GM12878 (cell line): Measurements from ENCODE around the gene GPN2. TPM values are rescaled to one million over a fixed set of nuclear protein-coding genes. Genes with fewer than 3 reads are reported as not detected.

Experiments
- ATAC-seq: fragments of 200-7000 bp; cut with Tn5 transposase; 3 replicates; pipeline ENCODE4 v1.9.1; 2020; ENCODE audit warnings: mild to moderate bottlenecking, moderate library complexity
- BruUV-seq: library from RNA; stranded (reverse); fragments of 400-500 nt; replicated peaks from 2 replicates; lab custom pipeline; 2021; lab: Mats Ljungman, UMichigan
- CTCF ChIA-PET: fragments of 300-600 bp; sonication (Branson Sonifier 250); formaldehyde crosslinking; extraction: SDS; loops from one replicate; lab custom pipeline; 2021; ENCODE audit warnings: inconsistent platforms; lab: Yijun Ruan, JAX
- POLR2A ChIA-PET: fragments of 350-600 bp; formaldehyde crosslinking; extraction: SDS; loops from one replicate; lab custom pipeline; 2021; ENCODE audit warnings: inconsistent platforms; lab: Charles Lee
- RAD21 ChIA-PET: fragments of 300-600 bp; sonication (Branson Sonifier 250); formaldehyde crosslinking; loops from one replicate; lab custom pipeline; 2023; ENCODE audit warnings: antibody characterized with exemption; ENCODE audit not compliant: unreplicated experiment; lab: Charles Lee
- SMC1A ChIA-PET: fragments of 300-600 bp; sonication (Branson Sonifier 250); formaldehyde crosslinking; loops from one replicate; lab custom pipeline; 2023; ENCODE audit not compliant: unreplicated experiment, uncharacterized antibody; lab: Charles Lee
- DNase-seq: peaks from one replicate; pipeline ENCODE4 v3.0.0-alpha.2; 2011; ENCODE audit warnings: low read depth, low spot score
- FAIRE-seq: peaks from 3 replicates; lab custom pipeline; 2011; peaks lifted over from hg19 to GRCh38; lab: Jason Lieb, UNC
- H2AFZ ChIP-seq: 2 replicates; pipeline ENCODE4 v1.6.0; 2011; ENCODE audit warnings: low read depth, low read length, control low read depth; ENCODE audit not compliant: control insufficient read depth
- H3K27ac ChIP-seq: 2 replicates; pipeline ENCODE4 v1.5.1; 2011; ENCODE audit warnings: control low read depth; ENCODE audit not compliant: control insufficient read depth, insufficient read depth
- H3K27me3 ChIP-seq, 2 experiments: replicated peaks in 1 of 2; 2 replicates each; pipeline versions ENCODE4 v1.6.0 to v1.6.1; 2011; ENCODE audit warnings: low read length in 1 of 2; ENCODE audit not compliant: control insufficient read depth in 2 of 2, insufficient read depth in 2 of 2
- H3K36me3 ChIP-seq, 2 experiments: 2 replicates each; pipeline ENCODE4 v1.5.1; 2011; ENCODE audit warnings: low read length in 1 of 2; ENCODE audit not compliant: control insufficient read depth in 2 of 2, insufficient read depth in 2 of 2
- H3K4me1 ChIP-seq: 2 replicates; pipeline ENCODE4 v1.6.1; 2011; ENCODE audit warnings: mild to moderate bottlenecking, low read length, moderate library complexity, mixed read lengths; ENCODE audit not compliant: control insufficient read depth, insufficient read depth
- H3K4me2 ChIP-seq: 2 replicates; pipeline ENCODE4 v1.6.0; 2011; ENCODE audit warnings: control low read depth; ENCODE audit not compliant: control insufficient read depth, insufficient read depth
- H3K4me3 ChIP-seq: fragments of 200-600 bp; sonication (generic); 2 replicates; pipeline ENCODE4 v1.5.1; 2016
- H3K79me2 ChIP-seq: 2 replicates; pipeline ENCODE4 v1.6.0; 2011; ENCODE audit warnings: low read length; ENCODE audit not compliant: control insufficient read depth, insufficient read depth
- H3K9ac ChIP-seq: 2 replicates; pipeline ENCODE4 v1.8.0; 2011; ENCODE audit warnings: low read length, control low read depth, mixed read lengths; ENCODE audit not compliant: control insufficient read depth, insufficient read depth
- H3K9me3 ChIP-seq: replicated peaks from 3 replicates; pipeline ENCODE4 v1.5.1; 2011; ENCODE audit warnings: mild to moderate bottlenecking, low read length; ENCODE audit not compliant: control insufficient read depth, insufficient read depth
- H4K20me1 ChIP-seq: 2 replicates; pipeline ENCODE4 v1.6.0; 2011; ENCODE audit not compliant: control insufficient read depth, insufficient read depth
- CEBPB ChIP-seq, 2 experiments: fragments of 150-350 bp in 1 of 2; IDR thresholded peaks; 2 replicates each; pipeline ENCODE4 v1.6.1; 2012 to 2014; ENCODE audit warnings: low read depth in 2 of 2, low read length in 2 of 2, borderline replicate concordance in 1 of 2, inconsistent platforms in 1 of 2
- CUX1 ChIP-seq: IDR thresholded peaks from 2 replicates; pipeline ENCODE4 v1.6.1; 2012; ENCODE audit warnings: improper control_type of control experiment, low read depth, low read length; ENCODE audit not compliant: insufficient replicate concordance
- EGR1 ChIP-seq, 2 experiments: IDR thresholded peaks; 1 replicate in 1 of 2; 2 replicates in 1 of 2; pipeline ENCODE4 v1.6.1; 2011 to 2012; ENCODE audit warnings: low read depth in 2 of 2, low read length in 2 of 2, borderline replicate concordance in 1 of 2, mild to moderate bottlenecking in 1 of 2, moderate library complexity in 1 of 2
- HDGF ChIP-seq: fragments of 450-650 bp; IDR thresholded peaks from 2 replicates; pipeline ENCODE4 v1.6.1; 2016; ENCODE audit warnings: antibody characterized with exemption
- MAX ChIP-seq: IDR thresholded peaks from 2 replicates; pipeline ENCODE4 v1.6.1; 2012; ENCODE audit warnings: low read depth, low read length, improper control_type of control experiment
- MTA3 ChIP-seq: IDR thresholded peaks from 2 replicates; pipeline ENCODE4 v1.6.1; 2012; ENCODE audit warnings: low read length, inconsistent platforms, borderline replicate concordance
- POLR2A ChIP-seq: IDR thresholded peaks from 2 replicates; pipeline ENCODE4 v1.6.1; 2011; ENCODE audit warnings: low read depth, mild to moderate bottlenecking, low read length
- POU2F2 ChIP-seq: IDR thresholded peaks from 3 replicates; pipeline ENCODE4 v1.6.1; 2011; ENCODE audit warnings: low read depth, mild to moderate bottlenecking, low read length, borderline replicate concordance
- RAD51 ChIP-seq: fragments of 450-650 bp; IDR thresholded peaks from 2 replicates; pipeline ENCODE4 v1.6.1; 2016; ENCODE audit warnings: moderate library complexity, mild to moderate bottlenecking, inconsistent platforms
- RELB ChIP-seq: fragments of 450-650 bp; IDR thresholded peaks from 2 replicates; pipeline ENCODE4 v1.6.1; 2017; ENCODE audit warnings: low read depth, mild to moderate bottlenecking, moderate library complexity
- TARDBP ChIP-seq: IDR thresholded peaks from 2 replicates; pipeline ENCODE4 v1.6.1; 2016; ENCODE audit warnings: borderline replicate concordance
- USF2 ChIP-seq: IDR thresholded peaks from 2 replicates; pipeline ENCODE4 v1.6.1; 2011; ENCODE audit warnings: low read depth, low read length, improper control_type of control experiment, borderline replicate concordance
- ZNF207 ChIP-seq: fragments of 450-650 bp; IDR thresholded peaks from 2 replicates; pipeline ENCODE4 v1.6.1; 2014; ENCODE audit warnings: antibody characterized with exemption, mild to moderate bottlenecking, borderline replicate concordance
- ZNF384 ChIP-seq: IDR thresholded peaks from 2 replicates; pipeline ENCODE4 v1.6.1; 2012; ENCODE audit warnings: low read depth, mild to moderate bottlenecking, low read length, improper control_type of control experiment, borderline replicate concordance
- ZSCAN29 ChIP-seq: fragments of 450-650 bp; IDR thresholded peaks from 2 replicates; pipeline ENCODE4 v1.6.1; 2017; ENCODE audit warnings: mild to moderate bottlenecking, moderate library complexity
- WGBS: methylation state at CpG from one replicate; pipeline ENCODE4 v1.1.6; 2016; ENCODE audit warnings: low lambda C conversion rate; ENCODE audit not compliant: insufficient replicate concordance, insufficient coverage; ENCODE audit errors: missing lambda C conversion rate; 5-methylcytosine and 5-hydroxymethylcytosine counted together
- in situ Hi-C: fragments of 300-500 bp; cut with MboI; formaldehyde crosslinking; loops from 9 replicates; pipeline ENCODE4 v1.14.3; 2018; ENCODE audit warnings: mixed read lengths
- intact Hi-C: fragments of 100-400 bp; cut with micrococcal nuclease; formaldehyde crosslinking; loops from one replicate; pipeline ENCODE4 v1.14.2; 2022; ENCODE audit not compliant: unreplicated experiment
- polyA plus RNA-seq, 11 experiments: library from polyadenylated mRNA; depleted of rRNA in 4 of 11; unstranded in 6 of 11; stranded (reverse) in 5 of 11; fragments of >200 nt; fragmentation: Nextera tagmentation in 4 of 11; fragmentation: Illumina TruSeq in 1 of 11; extraction: Ambion mirVana in 4 of 11; extraction: Trizol in 1 of 11; gene quantifications; 1 replicate in 1 of 11; 2 replicates in 10 of 11; pipeline versions ENCODE4 v1.2.1 to v1.2.3, GENCODE V29; 2011 to 2016; ENCODE audit warnings: inconsistent platforms in 2 of 11, missing spikeins in 2 of 11, low read depth in 1 of 11
- total RNA-seq, 4 experiments: library from RNA; depleted of rRNA in 3 of 4; stranded (reverse); fragments of >200 nt in 3 of 4; fragmentation: Illumina TruSeq in 1 of 4; extraction: Trizol in 1 of 4; gene quantifications; 2 replicates each; pipeline versions ENCODE4 v1.2.1 to v1.2.3, GENCODE V29; 2013 to 2021

Gene GPN2
- total and polyA plus RNA-seq, 10 of the 15 experiments (the other 5 are each of a cell fraction or from before 2014, with no cell fraction given), result 8.3 to 61.4 (median 23.3) TPM

- Histone ChIP-seq H3K4me1 (no peaks in the 10 kb centered on the region), H3K4me2 (no peak within 1 kb of the TSS), H4K20me1 (no peaks in the 10 kb centered on the region), H3K27me3 (no peaks in the 10 kb centered on the region; a peak in 1 of 4 replicates), H3K9ac (no peak within 1 kb of the TSS), H3K4me3 (no peak within 1 kb of the TSS), H3K79me2 (no peaks in the 10 kb centered on the region), H3K36me3 (no peaks in the 10 kb centered on the region), H3K9me3 (no peaks in the 10 kb centered on the region), H2AFZ (no peak within 1 kb of the TSS), H3K27ac (no peak within 1 kb of the TSS)
- ATAC-seq (no peak), FAIRE-seq (no peak), DNase-seq (no peak)
- ChIA-PET SMC1A (interaction anchor here (1.4 kb wide), 1 partner anchor 10 kb away, joined by 3 read pairs; no protein-coding TSS in a partner anchor), CTCF (no interaction called here), POLR2A (no interaction called here), RAD21 (interaction anchor here (1.3 kb wide), 1 partner anchor 14 kb away, joined by 3 read pairs; the partner anchor contains the start of gene GPATCH3)
- no TSS peak for BruUV-seq
- in situ Hi-C loops (no loop called here), intact Hi-C loops (no loop called here)
- WGBS, result 71% methylated on average over 16 of the region's 16 CpGs
- TF ChIP-seq CUX1 (no peak), EGR1 (IDR thresholded peaks at IDR 0.05; ENCODE audit: borderline replicate concordance in 1 of 2, low read depth in 2 of 2, low read length in 2 of 2) (no peak), RAD51 (no peak), MAX (no peak), MTA3 (no peak), USF2 (no peak), ZSCAN29 (no peak), ZNF207 (no peak), CEBPB (IDR thresholded peaks at IDR 0.05; ENCODE audit: borderline replicate concordance in 1 of 2, low read depth in 2 of 2, low read length in 2 of 2) (no peak), POLR2A (no peak), TARDBP (no peak), ZNF384 (no peak), HDGF (no peak), POU2F2 (no peak), RELB (no peak)
These were observed 23.9 kb upstream of the GPN2 start, which contains the start of gene NR0B2 for GRCh38 chr1:26913754-26914619. TSS of gene NR0B2 (minus strand) at chr1:26913975. CDS start at chr1:26913940, 35 bp downstream.
